HG03457 (cell line): ENCODE data around the gene SELENOF.
"Not testable (repeated sequence)": the region's sequence is repeated elsewhere in the genome, so short reads cannot be mapped to it uniquely, and the experiment has no call there.

Experiments
- ATAC-seq: cut with Tn5 transposase; IDR thresholded peaks from one replicate; pipeline ENCODE4 v1.9.1; 2021; ENCODE audit warnings: moderate number of reproducible peaks; ENCODE audit not compliant: unreplicated experiment

Gene SELENOF

GRCh38 chr1:86922445-86922844 lies 8.5 kb upstream of the SELENOF start:
- no peak for ATAC-seq

GRCh38 chr1:86916752-86917151 lies 2.8 kb upstream of the SELENOF start:
- no peak for ATAC-seq

- no peak for ATAC-seq
Observed at GRCh38 chr1:86915737-86916235, 1.9 kb upstream of the SELENOF start.

GRCh38 chr1:86914998-86915736 lies 1.2 kb upstream of the SELENOF start:
- ATAC-seq, result no peak

GRCh38 chr1:86914601-86914997 lies 673 bp upstream of the SELENOF start, which contains the start of gene HS2ST1:
HS2ST1 (plus strand) TSS chr1:86914635.
- ATAC-seq, result no peak

GRCh38 chr1:86913399-86913895 lies 479 bp downstream of the SELENOF start:
- no peak for ATAC-seq

GRCh38 chr1:86912281-86912900 lies 1.5 kb downstream of the SELENOF start:
- no peak for ATAC-seq

- ATAC-seq, result no peak
Observed at GRCh38 chr1:86906419-86906818, 7.5 kb downstream of the SELENOF start.

- no peak for ATAC-seq
Observed at GRCh38 chr1:86905875-86906274, 8.1 kb downstream of the SELENOF start.

- not testable (repeated sequence) for ATAC-seq
Observed at GRCh38 chr1:86899401-86899800, 14.5 kb downstream of the SELENOF start.

- ATAC-seq, result no peak
Observed at GRCh38 chr1:86888327-86888726, 25.6 kb downstream of the SELENOF start.

- no peak for ATAC-seq
Observed at GRCh38 chr1:86887479-86888162, 26.3 kb downstream of the SELENOF start.

GRCh38 chr1:86875722-86876121 lies 38.2 kb downstream of the SELENOF start:
- ATAC-seq, result no peak

- no peak for ATAC-seq
Observed at GRCh38 chr1:86872086-86872485, 41.8 kb downstream of the SELENOF start.

GRCh38 chr1:86871001-86871400 lies 42.9 kb downstream of the SELENOF start:
- no peak for ATAC-seq

- ATAC-seq, result no peak
Observed at GRCh38 chr1:86868477-86868876, 45.4 kb downstream of the SELENOF start.

- ATAC-seq, result not testable (repeated sequence)
Observed at GRCh38 chr1:86867278-86867677, 46.6 kb downstream of the SELENOF start.

GRCh38 chr1:86866665-86867064 lies 47.3 kb downstream of the SELENOF start:
- ATAC-seq, result no peak

- ATAC-seq, result no peak
Observed at GRCh38 chr1:86865973-86866637, 47.8 kb downstream of the SELENOF start.

- ATAC-seq, result no peak
Observed at GRCh38 chr1:86862920-86863319, 51.0 kb downstream of the SELENOF start.

- no peak for ATAC-seq
Observed at GRCh38 chr1:86861424-86861823, 52.5 kb downstream of the SELENOF start.
